Pancreas (tissue), 10 donors: ENCODE data around the gene ZSWIM5. TPM values are rescaled to one million over a fixed set of nuclear protein-coding genes. Genes with fewer than 3 reads are reported as not detected.
A peak's percentile ranks its signal among the peaks of the same experiment; 100 is the strongest.

Experiments used
- ATAC-seq, 4 donors: fragments of 200-7000 bp; cut with Tn5 transposase; one replicate each; pipeline versions ENCODE4 v1.8.0 to v1.9.1; 2020; ENCODE audit warnings: mild to moderate bottlenecking in 4 of 4, moderate library complexity in 4 of 4
- DNase-seq, 6 donors: peaks; one replicate each; pipeline ENCODE4 v3.0.0-alpha.2; 2020
- FAIRE-seq: peaks from 2 replicates; lab custom pipeline; 2012; peaks lifted over from hg19 to GRCh38; lab: Jason Lieb, UNC
- H3K27ac ChIP-seq, 4 donors: fragments of 200-600 bp; sonication (generic); 1 replicate in 3 of 4; 2 replicates in 1 of 4; pipeline versions ENCODE4 v1.5.0 to v1.8.0; 2020
- H3K27me3 ChIP-seq, 4 donors: fragments of 200-600 bp; one replicate each; pipeline ENCODE4 v1.8.0; 2021
- H3K36me3 ChIP-seq, 3 donors: fragments of 200-600 bp; sonication (generic) in 1 of 3; one replicate each; pipeline versions ENCODE4 v1.5.0 to v1.8.0; 2020 to 2021
- H3K4me1 ChIP-seq, 3 donors: fragments of 200-600 bp; one replicate each; pipeline ENCODE4 v1.8.0; 2021
- H3K4me3 ChIP-seq, 4 donors: fragments of 200-600 bp; sonication (generic) in 2 of 4; one replicate each; pipeline versions ENCODE4 v1.5.0 to v1.8.0; 2020 to 2021
- H3K9me3 ChIP-seq, 4 donors: fragments of 200-600 bp; one replicate each; pipeline ENCODE4 v1.8.0; 2021
- CTCF ChIP-seq, 4 donors: fragments of 200-600 bp; sonication (generic) in 3 of 4; IDR thresholded peaks; one replicate each; pipeline versions ENCODE4 v1.5.0 to v1.8.0; 2021; ENCODE audit warnings: antibody characterized with exemption in 4 of 4
- WGBS, 2 donors: extraction: QIAGEN DNeasy Blood & Tissue Kit; methylation state at CpG; one replicate each; pipeline ENCODE4 v1.1.7; 2013; 5-methylcytosine and 5-hydroxymethylcytosine counted together
- intact Hi-C, 3 donors: fragments of 100-400 bp; cut with DNase I; formaldehyde crosslinking; loops; one replicate each; pipeline versions ENCODE4 v1.11.1 to v1.14.2; 2022
- polyA plus RNA-seq, 2 donors: library from polyadenylated mRNA; stranded (reverse); fragments of 200-250 nt; gene quantifications; one replicate each; pipeline ENCODE4 v1.2.3, GENCODE V29; 2013
- total RNA-seq, 6 donors: library from RNA; stranded (reverse); fragmentation: NEBNext Ultra II Directional in 4 of 6; extraction: Animal tissue kit (Norgen Biotek cat#: 25700) in 4 of 6; gene quantifications; one replicate each; pipeline versions ENCODE4 v1.2.1 to v1.2.4, GENCODE V29; 2021 to 2023
- donor health status: healthy with polysubstance abuse.
- donor health status: DM: no; HTN: no; CAD: no; lungs with moderate emphysema.
- donor health status: DM: no; HTN: no; CAD: no.
- donor health status: control.
- donor health status: control.
- donor health status: Bipolar disorder and iron deficiency.
- donor health status: DM: yes; HTN: yes; CAD: no.
- donor health status: DM: no; HTN: no; CAD: no.
- donor health status: DM: no; HTN: no; CAD: no.
- donor health status: DM: yes; HTN: yes; CAD: no.

Gene ZSWIM5
- total and polyA plus RNA-seq, 8 donors = 0.76 to 2.7 (median 2.4) TPM

DNA sequence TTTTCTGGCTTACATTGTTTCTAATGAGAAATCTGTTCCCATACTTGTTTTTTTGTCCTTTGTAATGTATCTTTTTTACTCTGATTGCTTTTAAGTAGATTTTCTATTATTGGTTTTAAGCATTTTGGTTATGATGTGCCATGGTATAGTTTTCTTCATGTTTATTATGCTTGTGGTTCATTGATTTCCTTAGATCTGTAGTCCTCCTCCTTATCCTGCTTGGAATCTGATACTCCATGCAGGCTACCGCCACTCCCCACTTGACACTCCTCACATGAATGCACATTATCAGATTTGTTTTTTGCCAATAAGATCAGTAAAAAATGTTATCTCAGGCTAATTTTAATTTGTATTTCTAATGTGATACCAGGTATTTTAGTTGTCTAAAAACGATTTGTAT, 173.6 kb downstream of the ZSWIM5 start:
- ATAC-seq = no peak
- TF ChIP-seq CTCF (IDR thresholded peaks at IDR 0.05) = no peak
- no peak for FAIRE-seq

DNA sequence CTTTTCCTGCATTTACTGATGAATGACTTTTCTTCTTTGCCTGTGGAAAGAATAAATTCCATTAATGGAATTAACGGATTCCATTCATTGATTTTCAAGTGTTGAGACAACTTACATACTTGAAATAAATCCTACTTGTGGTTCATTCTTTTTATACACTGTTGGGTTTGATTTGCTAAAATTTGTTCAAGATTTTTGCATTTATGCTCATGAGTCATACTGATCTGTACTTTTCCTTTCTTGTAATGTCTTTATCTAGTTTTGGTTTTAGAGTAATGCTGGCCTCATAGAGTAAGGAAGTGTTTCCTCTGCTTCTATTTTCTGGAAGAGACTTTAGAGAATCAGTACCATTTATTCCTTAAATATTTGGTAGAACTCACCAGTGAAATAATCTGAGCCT, 180.0 kb downstream of the ZSWIM5 start:
- intact Hi-C loops = no loop called here
- no peaks in the 10 kb centered on the region for H3K36me3 ChIP-seq
- FAIRE-seq (no peak), ATAC-seq (no peak), DNase-seq (no peak)
- no peaks in the 10 kb centered on the region for H3K27me3 ChIP-seq
- WGBS, 2 donors = 85 to 93% methylated on average over 1 of the region's 1 CpG
- H3K4me3 ChIP-seq = no peak overlapping the region
- H3K4me1 ChIP-seq = no peaks in the 10 kb centered on the region
- H3K27ac ChIP-seq = no peak overlapping the region
- no peaks in the 10 kb centered on the region for H3K9me3 ChIP-seq
- no peak for TF ChIP-seq CTCF (IDR thresholded peaks at IDR 0.05)

More for the DNA sequence above, 173.6 kb downstream of the ZSWIM5 start:
- no peak overlapping the region for H3K27ac ChIP-seq
- no peak for DNase-seq
- H3K4me3 ChIP-seq = no peak overlapping the region
- no peaks in the 10 kb centered on the region for H3K27me3 ChIP-seq
- no peaks in the 10 kb centered on the region for H3K9me3 ChIP-seq
- H3K4me1 ChIP-seq = no peaks in the 10 kb centered on the region
- intact Hi-C loops = no loop called here
- no peaks in the 10 kb centered on the region for H3K36me3 ChIP-seq
- 77 to 83% methylated on average over 2 of the region's 2 CpGs for WGBS, 2 donors

GRCh38 chr1:45023663-45024062, 182.7 kb downstream of the ZSWIM5 start:
- H3K27me3 ChIP-seq = no peaks in the 10 kb centered on the region
- no peaks in the 10 kb centered on the region for H3K4me1 ChIP-seq
- 96 to 100% methylated on average over 1 of the region's 1 CpG for WGBS, 2 donors
- DNase-seq (no peak), FAIRE-seq (no peak), ATAC-seq (no peak)
- no peaks in the 10 kb centered on the region for H3K9me3 ChIP-seq
- no peak overlapping the region for H3K27ac ChIP-seq
- TF ChIP-seq CTCF (IDR thresholded peaks at IDR 0.05) = no peak
- intact Hi-C loops = no loop called here
- H3K4me3 ChIP-seq = no peak overlapping the region
- no peaks in the 10 kb centered on the region for H3K36me3 ChIP-seq

DNA sequence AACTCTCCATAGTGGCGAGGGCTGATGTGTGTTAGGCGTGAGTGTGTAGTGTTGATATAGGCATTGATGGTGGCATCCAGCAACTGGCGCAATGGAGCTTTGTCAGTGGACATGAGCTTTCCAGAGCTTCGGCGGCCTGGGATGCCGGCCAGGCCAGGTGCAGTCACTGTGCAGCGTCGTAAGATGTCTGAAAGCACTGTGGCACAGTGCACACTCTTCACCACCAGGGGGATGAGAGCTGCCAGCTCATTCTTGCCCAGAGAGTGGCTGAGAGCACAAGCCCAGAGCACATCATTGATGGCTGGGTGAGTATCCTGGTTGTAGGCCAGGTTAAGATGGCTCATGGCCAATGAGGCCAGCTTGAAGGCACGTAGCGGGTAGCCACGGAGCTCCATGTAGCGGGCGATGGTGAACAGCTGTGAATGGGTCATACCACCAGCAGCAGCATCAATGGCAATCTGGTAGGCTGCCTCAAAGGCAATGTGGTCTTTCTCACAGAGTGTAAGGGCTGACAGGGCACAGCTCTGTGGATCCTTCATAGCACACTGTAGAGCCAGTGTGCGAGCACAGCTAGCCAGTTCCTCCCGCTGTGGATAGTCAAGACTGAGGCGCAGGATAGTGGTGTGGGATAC, 187.7 kb downstream of the ZSWIM5 start:
- Histone ChIP-seq H3K9me3 (no peaks in the 10 kb centered on the region), H3K4me1 (no peaks in the 10 kb centered on the region), H3K4me3 (no peak overlapping the region), H3K36me3 (no peaks in the 10 kb centered on the region), H3K27me3 (no peaks in the 10 kb centered on the region), H3K27ac (no peak overlapping the region)
- peak; percentile 60 to 90 (median 81) for DNase-seq
- 41% methylated on average over 16 of the region's 16 CpGs for WGBS, 2 donors
- intact Hi-C loops = loop anchor here in 1 of 3 donors (5.0 kb wide), 2 partner anchors 209 to 474 kb away; partner anchors contain the start of gene TESK2
- no peak for FAIRE-seq
- ATAC-seq = peak; percentile 87 to 97 (median 96)
- peak; percentile 42 to 84 (median 81) for TF ChIP-seq CTCF (IDR thresholded peaks at IDR 0.05)

DNA sequence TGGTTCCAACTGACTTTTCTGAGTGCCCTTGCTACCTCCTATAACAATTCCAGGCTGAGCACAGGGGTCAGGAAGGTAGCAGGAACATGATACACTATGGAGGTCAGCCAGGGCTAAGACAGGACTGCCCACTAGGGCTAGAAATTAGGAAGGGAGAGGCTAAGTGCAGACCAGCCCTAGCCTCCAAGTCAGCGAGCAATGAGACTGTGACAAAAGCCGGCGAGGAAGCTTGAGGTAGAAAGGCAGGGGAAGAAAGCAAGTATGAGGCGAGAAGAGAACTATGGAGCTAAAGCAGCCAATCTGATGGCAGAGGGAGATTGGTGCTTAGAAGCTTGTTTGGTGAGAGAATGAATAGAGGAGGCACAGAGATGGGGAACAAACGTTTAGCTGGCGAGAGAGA, 189.6 kb downstream of the ZSWIM5 start:
- Histone ChIP-seq H3K27ac (no peak overlapping the region), H3K9me3 (no peaks in the 10 kb centered on the region), H3K36me3 (no peaks in the 10 kb centered on the region), H3K4me1 (peaks cover 0 to 11% (median 1%) of the 10 kb centered on the region in 3 donors), H3K27me3 (no peaks in the 10 kb centered on the region), H3K4me3 (no peak overlapping the region)
- no peak for FAIRE-seq
- ATAC-seq = no peak
- no peak for DNase-seq
- WGBS, 2 donors = 71 to 82% methylated on average over 6 of the region's 6 CpGs
- intact Hi-C loops = loop anchor here in 1 of 3 donors (5.0 kb wide), 2 partner anchors 211 to 476 kb away; partner anchors contain the start of gene TESK2
- no peak for TF ChIP-seq CTCF (IDR thresholded peaks at IDR 0.05)
